HCT116 (cell line): ENCODE data around the gene ZNF592. TPM values are rescaled to one million over a fixed set of nuclear protein-coding genes. Genes with fewer than 3 reads are reported as not detected.
A peak's percentile ranks its signal among the peaks of the same experiment; 100 is the strongest.

Experiments
- ATAC-seq: fragments of 200-7000 bp; cut with Tn5 transposase; 2 replicates; pipeline ENCODE4 v1.9.1; 2020; ENCODE audit warnings: mild to moderate bottlenecking, moderate library complexity
- BruUV-seq: library from RNA; stranded (reverse); fragments of 400-500 nt; replicated peaks from 2 replicates; lab custom pipeline; 2021; lab: Mats Ljungman, UMichigan
- CTCF ChIA-PET: fragments of 300-600 bp; sonication (Branson Sonifier 250); formaldehyde crosslinking; loops from one replicate; lab custom pipeline; 2021; ENCODE audit warnings: antibody characterized with exemption; lab: Charles Lee
- POLR2A ChIA-PET: fragments of 300-600, 350-600 bp; sonication (Branson Sonifier 250); formaldehyde crosslinking; loops from one replicate; lab custom pipeline; 2021; ENCODE audit warnings: antibody characterized with exemption; lab: Charles Lee
- RAD21 ChIA-PET, 2 experiments: fragments of 300-600 bp; sonication (Branson Sonifier 250); formaldehyde crosslinking; loops; one replicate each; lab custom pipeline; 2023; ENCODE audit warnings: low total read pairs in 2 of 2; ENCODE audit not compliant: uncharacterized antibody in 2 of 2, unreplicated experiment in 2 of 2, low non-redundant PET in 1 of 2; lab: Charles Lee
- DNase-seq: peaks from one replicate; pipeline ENCODE4 v3.0.0-alpha.2; 2010; ENCODE audit warnings: low read depth, low spot score
- H2AFZ ChIP-seq: fragments of 200-600 bp; shearing (Covaris generic), sonication (generic); 2 replicates; pipeline ENCODE4 v1.6.1; 2017; ENCODE audit warnings: low read depth, mixed run types, mixed read lengths, antibody characterized with exemption, low read length; ENCODE audit not compliant: poor library complexity, severe bottlenecking
- H3K27ac ChIP-seq: 2 replicates; pipeline ENCODE4 v1.5.1; 2012; ENCODE audit warnings: low read depth, low read length
- H3K27me3 ChIP-seq: fragments of 200-600 bp; sonication (generic); 2 replicates; pipeline ENCODE4 v1.6.1; 2016; ENCODE audit warnings: mixed run types, low read length, mixed read lengths; ENCODE audit not compliant: insufficient read depth
- H3K36me3 ChIP-seq, 2 experiments: fragments of 200-500 bp in 1 of 2; fragments of 200-600 bp in 1 of 2; sonication (Bioruptor generic) in 1 of 2; sonication (generic) in 1 of 2; 2 replicates each; pipeline versions ENCODE4 v1.5.1 to v1.6.1; 2014 to 2016; ENCODE audit warnings: low read length in 2 of 2, inconsistent platforms in 1 of 2, mixed read lengths in 1 of 2, mixed run types in 1 of 2; ENCODE audit not compliant: insufficient read depth in 2 of 2, control insufficient read depth in 1 of 2
- H3K4me1 ChIP-seq, 2 experiments: fragments of 200-600 bp in 1 of 2; sonication (generic) in 1 of 2; 2 replicates each; pipeline versions ENCODE4 v1.5.1 to v1.6.1; 2012 to 2017; ENCODE audit warnings: low read length in 2 of 2, inconsistent platforms in 1 of 2, mild to moderate bottlenecking in 1 of 2, mixed read lengths in 1 of 2, mixed run types in 1 of 2, moderate library complexity in 1 of 2; ENCODE audit not compliant: insufficient read depth in 2 of 2, control insufficient read depth in 1 of 2
- H3K4me2 ChIP-seq: fragments of 200-600 bp; sonication (generic); 2 replicates; pipeline ENCODE4 v1.6.1; 2017; ENCODE audit warnings: mixed run types, low read length, mixed read lengths
- H3K4me3 ChIP-seq, 2 experiments: fragments of 200-600 bp in 1 of 2; sonication (generic) in 1 of 2; replicated peaks in 1 of 2; 2 replicates each; pipeline ENCODE4 v1.5.1; 2011 to 2016; ENCODE audit warnings: low read length in 2 of 2, control low read depth in 1 of 2, low read depth in 1 of 2, mild to moderate bottlenecking in 1 of 2, mixed read lengths in 1 of 2, mixed run types in 1 of 2
- H3K79me2 ChIP-seq: fragments of 200-600 bp; sonication (generic); 2 replicates; pipeline ENCODE4 v1.6.1; 2017; ENCODE audit warnings: mild to moderate bottlenecking, mixed run types, low read length, moderate library complexity, mixed read lengths; ENCODE audit not compliant: insufficient read depth
- H3K9ac ChIP-seq: fragments of 200-600 bp; sonication (generic); 2 replicates; pipeline ENCODE4 v1.6.1; 2016; ENCODE audit warnings: low read length, mixed read lengths
- H3K9me2 ChIP-seq: fragments of 200-600 bp; sonication (generic), shearing (Covaris generic); 2 replicates; pipeline ENCODE4 v1.6.1; 2017; ENCODE audit warnings: mixed run types, mild to moderate bottlenecking, moderate library complexity; ENCODE audit not compliant: insufficient read depth
- H3K9me3 ChIP-seq, 2 experiments: fragments of 200-500 bp in 1 of 2; fragments of 200-600 bp in 1 of 2; sonication (Bioruptor generic) in 1 of 2; sonication (generic) in 1 of 2; 2 replicates each; pipeline ENCODE4 v1.6.1; 2014 to 2017; ENCODE audit warnings: low read length in 2 of 2, mixed read lengths in 2 of 2, inconsistent platforms in 1 of 2, low read depth in 1 of 2, mild to moderate bottlenecking in 1 of 2, mixed run types in 1 of 2, moderate library complexity in 1 of 2; ENCODE audit not compliant: control insufficient read depth in 1 of 2, insufficient read depth in 1 of 2
- H4K20me1 ChIP-seq: fragments of 200-600 bp; sonication (generic), shearing (Covaris generic); 2 replicates; pipeline ENCODE4 v1.6.1; 2017; ENCODE audit warnings: mixed run types, mild to moderate bottlenecking, moderate library complexity; ENCODE audit not compliant: insufficient read depth
- CBX3 ChIP-seq: IDR thresholded peaks from 2 replicates; pipeline ENCODE4 v1.6.1; 2012; ENCODE audit warnings: low read depth
- CEBPB ChIP-seq: IDR thresholded peaks from 2 replicates; pipeline ENCODE4 v1.6.1; 2012; ENCODE audit warnings: low read depth
- EGR1 ChIP-seq: IDR thresholded peaks from 2 replicates; pipeline ENCODE4 v1.6.1; 2012; ENCODE audit warnings: low read depth
- ELF1 ChIP-seq: IDR thresholded peaks from 2 replicates; pipeline ENCODE4 v1.6.1; 2012; ENCODE audit warnings: low read depth, borderline replicate concordance
- EZH2phosphoT487 ChIP-seq: fragments of 200-600 bp; IDR thresholded peaks from 2 replicates; pipeline ENCODE4 v1.6.1; 2018; ENCODE audit warnings: antibody characterized with exemption, borderline replicate concordance
- FOSL1 ChIP-seq: IDR thresholded peaks from 2 replicates; pipeline ENCODE4 v1.6.1; 2012; ENCODE audit warnings: low read depth
- MAX ChIP-seq: IDR thresholded peaks from 2 replicates; pipeline ENCODE4 v1.6.1; 2012
- POLR2A ChIP-seq: IDR thresholded peaks from 2 replicates; pipeline ENCODE4 v1.7.0; 2011; ENCODE audit warnings: borderline replicate concordance; ENCODE audit not compliant: insufficient read depth, insufficient read length; ENCODE audit errors: extremely low read depth
- POLR2AphosphoS5 ChIP-seq: IDR thresholded peaks from 2 replicates; pipeline ENCODE4 v1.6.1; 2011; ENCODE audit warnings: mild to moderate bottlenecking, low read depth, low read length, moderate library complexity
- RAD21 ChIP-seq: IDR thresholded peaks from 2 replicates; pipeline ENCODE4 v1.6.1; 2012; ENCODE audit warnings: low read depth, mild to moderate bottlenecking
- REST ChIP-seq: IDR thresholded peaks from 2 replicates; pipeline ENCODE4 v1.6.1; 2012; ENCODE audit warnings: low read depth
- SIN3A ChIP-seq: IDR thresholded peaks from 2 replicates; pipeline ENCODE4 v1.6.1; 2012; ENCODE audit warnings: low read depth
- SRF ChIP-seq: IDR thresholded peaks from 2 replicates; pipeline ENCODE4 v1.6.1; 2012; ENCODE audit warnings: low read depth
- TCF7L2 ChIP-seq: IDR thresholded peaks from 2 replicates; pipeline ENCODE4 v1.7.0; 2011; ENCODE audit warnings: borderline replicate concordance, inconsistent platforms; ENCODE audit not compliant: insufficient read depth, insufficient read length; ENCODE audit errors: extremely low read depth
- YY1 ChIP-seq: IDR thresholded peaks from 2 replicates; pipeline ENCODE4 v1.6.1; 2011; ENCODE audit warnings: low read length, low read depth, moderate library complexity, mild to moderate bottlenecking; ENCODE audit not compliant: insufficient replicate concordance; ENCODE audit errors: extremely low read depth
- ZFX ChIP-seq: fragments of 450-650 bp; IDR thresholded peaks from 2 replicates; pipeline ENCODE4 v1.6.1; 2017
- ZNF274 ChIP-seq: fragments of 200-500 bp; sonication (Bioruptor generic); IDR thresholded peaks from 2 replicates; pipeline ENCODE4 v1.6.1; 2014; ENCODE audit warnings: mild to moderate bottlenecking, low read depth, low read length, inconsistent platforms
- intact Hi-C: fragments of 100-400 bp; cut with micrococcal nuclease; formaldehyde crosslinking; loops from 2 replicates; pipeline ENCODE4 v1.10.0; 2022
- total RNA-seq: library from RNA; stranded (reverse); gene quantifications from one replicate; pipeline ENCODE4 v1.2.1, GENCODE V29; 2021; ENCODE audit not compliant: unreplicated experiment

Gene ZNF592
- total RNA-seq, 1 experiment from 2014 or later = 26.4 TPM

- H2AFZ ChIP-seq = no peak overlapping the region
- CTCF ChIA-PET = no interaction called here
- POLR2A ChIA-PET = no interaction called here
Observed at GRCh38 chr15:84810073-84810840, 61.9 kb downstream of the ZNF592 start.

GRCh38 chr15:84811151-84811550, 62.8 kb downstream of the ZNF592 start:
- H4K20me1 ChIP-seq = no peaks in the 10 kb centered on the region
- no peak overlapping the region for H2AFZ ChIP-seq
- ChIA-PET POLR2A (no interaction called here), CTCF (no interaction called here), RAD21 (no interaction called here)
- H3K9me2 ChIP-seq = no peaks in the 10 kb centered on the region
- H3K27me3 ChIP-seq = no peaks in the 10 kb centered on the region
- ATAC-seq (peak; percentile 17; the same call in 1 of the 2 replicates), DNase-seq (no peak)
- no TSS peak for BruUV-seq
- no peak overlapping the region for H3K4me3 ChIP-seq
- no peak overlapping the region for H3K4me2 ChIP-seq
- H3K36me3 ChIP-seq = no peaks in the 10 kb centered on the region
- H3K79me2 ChIP-seq = no peaks in the 10 kb centered on the region
- no peak overlapping the region for H3K9ac ChIP-seq
- H3K4me1 ChIP-seq = no peaks in the 10 kb centered on the region
- H3K9me3 ChIP-seq = no peaks in the 10 kb centered on the region
- no peak overlapping the region for H3K27ac ChIP-seq
- intact Hi-C loops = no loop called here
- TF ChIP-seq YY1 (no peak), POLR2AphosphoS5 (no peak), ELF1 (no peak), SRF (no peak), ZNF274 (no peak), ZFX (no peak), TCF7L2 (no peak), RAD21 (no peak), CBX3 (no peak), SIN3A (no peak), CEBPB (no peak), REST (no peak), EGR1 (no peak), FOSL1 (no peak)

More at GRCh38 chr15:84810073-84810840, 61.9 kb downstream of the ZNF592 start:
- Histone ChIP-seq H3K79me2 (no peaks in the 10 kb centered on the region), H3K4me1 (no peaks in the 10 kb centered on the region), H3K9ac (no peak overlapping the region), H3K36me3 (peaks cover under 1 to 3% of the 10 kb centered on the region in 2 experiments; a peak in 2 of 4 replicates), H3K4me3 (no peak overlapping the region), H3K27me3 (no peaks in the 10 kb centered on the region), H3K9me3 (no peaks in the 10 kb centered on the region), H3K9me2 (no peaks in the 10 kb centered on the region), H3K4me2 (no peak overlapping the region), H3K27ac (no peak overlapping the region), H4K20me1 (no peaks in the 10 kb centered on the region)
- no TSS peak for BruUV-seq
- no peak for DNase-seq
- intact Hi-C loops = no loop called here
- RAD21 ChIA-PET = no interaction called here
- TF ChIP-seq ZNF274 (no peak), ELF1 (no peak), SIN3A (no peak), POLR2A (no peak), MAX (no peak), ZFX (no peak), SRF (no peak), EGR1 (no peak), EZH2phosphoT487 (no peak)
- no peak for ATAC-seq
